Trophoblast cell (in vitro differentiated cells and primary cell): Measurements from ENCODE around the gene KRTAP3-2.

Experiments used
- DNase-seq, 2 donors: peaks; one replicate each; pipeline ENCODE4 v3.0.0-alpha.2; 2016
- H2AFZ ChIP-seq: 2 replicates; pipeline ENCODE4 v1.6.1; 2013; ENCODE audit warnings: low read length, moderate library complexity, mild to moderate bottlenecking; ENCODE audit not compliant: insufficient read depth, poor library complexity
- H2AK5ac ChIP-seq: 2 replicates; pipeline ENCODE4 v1.6.1; 2013; ENCODE audit warnings: mild to moderate bottlenecking, low read length
- H2BK120ac ChIP-seq: 2 replicates; pipeline ENCODE4 v1.6.1; 2013; ENCODE audit warnings: low read length, mild to moderate bottlenecking, moderate library complexity; ENCODE audit not compliant: insufficient read depth, poor library complexity
- H2BK12ac ChIP-seq: 2 replicates; pipeline ENCODE4 v1.6.1; 2013; ENCODE audit warnings: mild to moderate bottlenecking, low read length, moderate library complexity
- H2BK5ac ChIP-seq: 2 replicates; pipeline ENCODE4 v1.6.1; 2013; ENCODE audit warnings: low read length, low read depth, moderate library complexity, mild to moderate bottlenecking; ENCODE audit not compliant: poor library complexity
- H3K14ac ChIP-seq: 2 replicates; pipeline ENCODE4 v1.6.1; 2013; ENCODE audit warnings: mild to moderate bottlenecking, low read length
- H3K18ac ChIP-seq: 2 replicates; pipeline ENCODE4 v1.6.1; 2013; ENCODE audit warnings: mild to moderate bottlenecking, low read length
- H3K23ac ChIP-seq: 2 replicates; pipeline ENCODE4 v1.6.1; 2013; ENCODE audit warnings: low read length
- H3K27ac ChIP-seq: 2 replicates; pipeline ENCODE4 v1.5.1; 2013; ENCODE audit warnings: low read depth, mild to moderate bottlenecking, inconsistent platforms, low read length, moderate library complexity
- H3K27me3 ChIP-seq: 2 replicates; pipeline ENCODE4 v1.6.1; 2013; ENCODE audit warnings: inconsistent platforms, mild to moderate bottlenecking, low read length, moderate library complexity; ENCODE audit not compliant: insufficient read depth
- H3K36me3 ChIP-seq, 2 experiments: 1 replicate in 1 of 2; 2 replicates in 1 of 2; pipeline ENCODE4 v1.6.1; 2013; ENCODE audit warnings: low read length in 2 of 2, mild to moderate bottlenecking in 2 of 2, moderate library complexity in 1 of 2; ENCODE audit not compliant: insufficient read depth in 2 of 2, control insufficient read depth in 1 of 2
- H3K4ac ChIP-seq: 2 replicates; pipeline ENCODE4 v1.6.1; 2013; ENCODE audit warnings: low read depth, mild to moderate bottlenecking, low read length, moderate library complexity
- H3K4me1 ChIP-seq, 2 experiments: 1 replicate in 1 of 2; 2 replicates in 1 of 2; pipeline ENCODE4 v1.6.1; 2013; ENCODE audit warnings: low read length in 2 of 2, mild to moderate bottlenecking in 2 of 2, moderate library complexity in 1 of 2; ENCODE audit not compliant: insufficient read depth in 2 of 2, control insufficient read depth in 1 of 2
- H3K4me2 ChIP-seq: 2 replicates; pipeline ENCODE4 v1.6.1; 2013; ENCODE audit warnings: inconsistent platforms, mild to moderate bottlenecking, low read length, moderate library complexity
- H3K4me3 ChIP-seq: 2 replicates; pipeline ENCODE4 v1.5.1; 2013; ENCODE audit warnings: mild to moderate bottlenecking, low read depth, low read length, inconsistent platforms
- H3K79me1 ChIP-seq: one replicate; pipeline ENCODE4 v1.6.1; 2013; ENCODE audit warnings: low read length
- H3K79me2 ChIP-seq: 2 replicates; pipeline ENCODE4 v1.6.1; 2013; ENCODE audit warnings: low read length, mild to moderate bottlenecking; ENCODE audit not compliant: control insufficient read depth, insufficient read depth, poor library complexity
- H3K9ac ChIP-seq: 2 replicates; pipeline ENCODE4 v1.6.1; 2013; ENCODE audit warnings: mild to moderate bottlenecking, low read length
- H3K9me3 ChIP-seq: 2 replicates; pipeline ENCODE4 v1.6.1; 2013; ENCODE audit warnings: low read depth, mild to moderate bottlenecking, control low read depth, inconsistent platforms, low read length; ENCODE audit not compliant: insufficient read depth
- H4K12ac ChIP-seq: 2 replicates; pipeline ENCODE4 v1.6.1; 2013; ENCODE audit warnings: low read depth, mild to moderate bottlenecking, low read length, moderate library complexity
- H4K8ac ChIP-seq: 2 replicates; pipeline ENCODE4 v1.6.1; 2013; ENCODE audit warnings: low read depth, mild to moderate bottlenecking, low read length, moderate library complexity
- H4K91ac ChIP-seq: one replicate; pipeline ENCODE4 v1.6.1; 2013; ENCODE audit warnings: low read depth, mild to moderate bottlenecking, low read length, moderate library complexity
- WGBS: extraction: QIAGEN DNeasy Blood & Tissue Kit; methylation state at CpG from one replicate; pipeline ENCODE4 v1.1.7; 2013; ENCODE audit warnings: missing lambda C conversion rate; ENCODE audit not compliant: insufficient read length, insufficient coverage; ENCODE audit errors: extremely low coverage; 5-methylcytosine and 5-hydroxymethylcytosine counted together

The KRTAP3-2 gene

GRCh38 chr17:40996829-40997228 is 2.9 kb downstream of the KRTAP3-2 start:
- Histone ChIP-seq H3K14ac (no peak overlapping the region), H3K4ac (no peak overlapping the region), H4K91ac (no peak overlapping the region), H3K79me1 (no peaks in the 10 kb centered on the region), H2AK5ac (no peak overlapping the region), H3K23ac (no peak overlapping the region), H2AFZ (no peak overlapping the region), H4K12ac (no peak overlapping the region), H2BK12ac (no peak overlapping the region), H3K79me2 (no peaks in the 10 kb centered on the region), H3K27ac (no peak overlapping the region), H3K9ac (no peak overlapping the region), H3K36me3 (no peaks in the 10 kb centered on the region), H4K8ac (no peak overlapping the region), H3K9me3 (no peaks in the 10 kb centered on the region), H3K18ac (no peak overlapping the region), H2BK5ac (no peak overlapping the region), H3K27me3 (no peaks in the 10 kb centered on the region), H2BK120ac (no peak overlapping the region), H3K4me2 (no peak overlapping the region), H3K4me1 (no peaks in the 10 kb centered on the region), H3K4me3 (no peak overlapping the region)
- no peak for DNase-seq
- WGBS, result no CpG with 5 or more reads among the region's 4 CpGs

- Histone ChIP-seq H4K8ac (no peak overlapping the region), H3K4me1 (no peaks in the 10 kb centered on the region), H4K91ac (no peak overlapping the region), H3K18ac (no peak overlapping the region), H2BK12ac (no peak overlapping the region), H3K27me3 (no peaks in the 10 kb centered on the region), H2BK5ac (no peak overlapping the region), H3K27ac (no peak overlapping the region), H3K4me2 (no peak overlapping the region), H3K79me2 (no peaks in the 10 kb centered on the region), H3K4ac (no peak overlapping the region), H2AK5ac (no peak overlapping the region), H2AFZ (no peak overlapping the region), H3K79me1 (no peaks in the 10 kb centered on the region), H3K14ac (no peak overlapping the region), H3K9me3 (no peaks in the 10 kb centered on the region), H2BK120ac (no peak overlapping the region), H3K36me3 (no peaks in the 10 kb centered on the region), H3K4me3 (no peak overlapping the region), H3K9ac (no peak overlapping the region), H4K12ac (no peak overlapping the region), H3K23ac (no peak overlapping the region)
- DNase-seq, result no peak
- no CpG with 5 or more reads among the region's 1 CpG for WGBS
Observed at GRCh38 chr17:40995116-40995515, 4.6 kb downstream of the KRTAP3-2 start.

- no peak within 1 kb of the TSS for H2BK5ac ChIP-seq
- no peak within 1 kb of the TSS for H2AFZ ChIP-seq
- no peaks in the 10 kb centered on the region for H3K79me1 ChIP-seq
- no peak within 1 kb of the TSS for H3K4me3 ChIP-seq
- no peaks in the 10 kb centered on the region for H3K9me3 ChIP-seq
- WGBS, result no CpG with 5 or more reads among the region's 4 CpGs
- no peak within 1 kb of the TSS for H3K14ac ChIP-seq
- no peaks in the 10 kb centered on the region for H3K4me1 ChIP-seq
- H2BK12ac ChIP-seq, result no peak within 1 kb of the TSS
- DNase-seq, result no peak
- no peak within 1 kb of the TSS for H4K8ac ChIP-seq
- no peak within 1 kb of the TSS for H4K91ac ChIP-seq
- no peak within 1 kb of the TSS for H2BK120ac ChIP-seq
- no peak within 1 kb of the TSS for H3K9ac ChIP-seq
- H3K27ac ChIP-seq, result no peak within 1 kb of the TSS
- no peak within 1 kb of the TSS for H3K4me2 ChIP-seq
- no peak within 1 kb of the TSS for H4K12ac ChIP-seq
- H3K27me3 ChIP-seq, result no peaks in the 10 kb centered on the region
- no peak within 1 kb of the TSS for H2AK5ac ChIP-seq
- H3K23ac ChIP-seq, result no peak within 1 kb of the TSS
- H3K4ac ChIP-seq, result no peak within 1 kb of the TSS
- no peaks in the 10 kb centered on the region for H3K79me2 ChIP-seq
- H3K36me3 ChIP-seq, result no peaks in the 10 kb centered on the region
- no peak within 1 kb of the TSS for H3K18ac ChIP-seq
Observed at GRCh38 chr17:40993839-40994238, 5.9 kb downstream of the KRTAP3-2 start, which contains the start of gene KRTAP3-3. Gene KRTAP3-3 (minus strand): TSS chr17:40994164. CDS start chr17:40994097, 67 bp downstream.

- H2BK120ac ChIP-seq, result no peak overlapping the region
- H3K27me3 ChIP-seq, result no peaks in the 10 kb centered on the region
- no peak overlapping the region for H4K91ac ChIP-seq
- H2BK5ac ChIP-seq, result no peak overlapping the region
- H3K9ac ChIP-seq, result no peak overlapping the region
- H2BK12ac ChIP-seq, result no peak overlapping the region
- no peak overlapping the region for H4K8ac ChIP-seq
- H3K36me3 ChIP-seq, result no peaks in the 10 kb centered on the region
- H3K4me2 ChIP-seq, result no peak overlapping the region
- no CpG with 5 or more reads among the region's 2 CpGs for WGBS
- no peak overlapping the region for H3K27ac ChIP-seq
- H3K23ac ChIP-seq, result no peak overlapping the region
- no peaks in the 10 kb centered on the region for H3K79me2 ChIP-seq
- no peak for DNase-seq
- no peak overlapping the region for H2AFZ ChIP-seq
- H3K9me3 ChIP-seq, result no peaks in the 10 kb centered on the region
- no peak overlapping the region for H3K4ac ChIP-seq
- H3K18ac ChIP-seq, result no peak overlapping the region
- no peak overlapping the region for H3K4me3 ChIP-seq
- H3K79me1 ChIP-seq, result no peaks in the 10 kb centered on the region
- no peaks in the 10 kb centered on the region for H3K4me1 ChIP-seq
- H3K14ac ChIP-seq, result no peak overlapping the region
- no peak overlapping the region for H2AK5ac ChIP-seq
- no peak overlapping the region for H4K12ac ChIP-seq
Observed at GRCh38 chr17:40993084-40993483, 6.6 kb downstream of the KRTAP3-2 start.
